ENCODE data around the gene CXCR5.

GRCh38 chr11:118947091-118947490 lies 63.4 kb downstream of the CXCR5 start:
- TF ChIP-seq CTCF (IDR thresholded peaks at IDR 0.05) (no peak), POLR2A (IDR thresholded peaks at IDR 0.05) (no peak)
